GM23248 (cell line): ENCODE results near the gene CFAP157. TPM values are rescaled to one million over a fixed set of nuclear protein-coding genes. Genes with fewer than 3 reads are reported as not detected.
A peak's percentile ranks its signal among the peaks of the same experiment; 100 is the strongest.

Source experiments
- DNase-seq: peaks from one replicate; pipeline ENCODE4 v3.0.0-alpha.2; 2015
- H2AFZ ChIP-seq: fragments of 200-600 bp; sonication (generic); 2 replicates; pipeline ENCODE4 v1.6.1; 2016; ENCODE audit warnings: antibody characterized with exemption
- H3F3A ChIP-seq: fragments of 200-600 bp; sonication (generic); 2 replicates; pipeline ENCODE4 v1.6.1; 2016; ENCODE audit warnings: mild to moderate bottlenecking, antibody characterized with exemption, mixed run types; ENCODE audit not compliant: insufficient read depth
- H3K27ac ChIP-seq: fragments of 200-600 bp; sonication (generic); 2 replicates; pipeline ENCODE4 v1.5.1; 2016; ENCODE audit warnings: mild to moderate bottlenecking
- H3K27me3 ChIP-seq: fragments of 200-600 bp; sonication (generic); replicated peaks from 2 replicates; pipeline ENCODE4 v1.6.1; 2016; ENCODE audit warnings: mild to moderate bottlenecking; ENCODE audit not compliant: insufficient read depth
- H3K36me3 ChIP-seq: fragments of 200-600 bp; sonication (generic); 2 replicates; pipeline ENCODE4 v1.6.1; 2016; ENCODE audit warnings: low read depth, mild to moderate bottlenecking
- H3K4me1 ChIP-seq: fragments of 200-600 bp; sonication (generic); 2 replicates; pipeline ENCODE4 v1.6.1; 2016; ENCODE audit warnings: mild to moderate bottlenecking; ENCODE audit not compliant: insufficient read depth
- H3K4me2 ChIP-seq: fragments of 200-600 bp; sonication (generic); one replicate; pipeline ENCODE4 v1.6.1; 2016; ENCODE audit warnings: mild to moderate bottlenecking; ENCODE audit not compliant: unreplicated experiment
- H3K4me3 ChIP-seq: fragments of 200-600 bp; sonication (generic); 2 replicates; pipeline ENCODE4 v1.5.1; 2016; ENCODE audit warnings: mild to moderate bottlenecking
- H3K79me2 ChIP-seq: fragments of 200-600 bp; sonication (generic); 2 replicates; pipeline ENCODE4 v1.6.1; 2016; ENCODE audit warnings: mild to moderate bottlenecking; ENCODE audit not compliant: insufficient read depth
- H3K9ac ChIP-seq: fragments of 200-600 bp; sonication (generic); 2 replicates; pipeline ENCODE4 v1.6.1; 2016; ENCODE audit warnings: mild to moderate bottlenecking
- H3K9me2 ChIP-seq: fragments of 200-600 bp; sonication (generic); 2 replicates; pipeline ENCODE4 v1.6.1; 2016; ENCODE audit warnings: mixed run types, mild to moderate bottlenecking, moderate library complexity; ENCODE audit not compliant: insufficient read depth
- H3K9me3 ChIP-seq: fragments of 200-600 bp; sonication (generic); one replicate; pipeline ENCODE4 v1.6.1; 2017; ENCODE audit warnings: low read depth
- H4K20me1 ChIP-seq: fragments of 200-600 bp; sonication (generic); 2 replicates; pipeline ENCODE4 v1.6.0; 2016; ENCODE audit not compliant: insufficient read depth
- EZH2 ChIP-seq: fragments of 200-600 bp; sonication (generic); IDR thresholded peaks from 2 replicates; pipeline ENCODE4 v1.6.1; 2018; ENCODE audit warnings: antibody characterized with exemption, mild to moderate bottlenecking; ENCODE audit not compliant: insufficient read depth, poor library complexity, severe bottlenecking
- EZH2phosphoT487 ChIP-seq: fragments of 200-600 bp; sonication (generic); IDR thresholded peaks from 2 replicates; pipeline ENCODE4 v1.6.1; 2018; ENCODE audit warnings: antibody characterized with exemption, moderate library complexity, mild to moderate bottlenecking, low read depth; ENCODE audit not compliant: insufficient read depth
- WGBS, 2 experiments: methylation state at CpG; one replicate each; pipeline ENCODE4 v1.1.6; 2015 to 2017; ENCODE audit warnings: low lambda C conversion rate in 2 of 2, low coverage in 1 of 2; ENCODE audit errors: missing lambda C conversion rate in 2 of 2; 5-methylcytosine and 5-hydroxymethylcytosine counted together
- in situ Hi-C: fragments of 300-500 bp; cut with MboI; formaldehyde crosslinking; loops from 2 replicates; pipeline ENCODE4 v1.15.0; 2020
- polyA plus RNA-seq: library from polyadenylated mRNA; unstranded; fragments of >200 nt; fragmentation: Nextera tagmentation; extraction: Ambion mirVana; gene quantifications from 2 replicates; pipeline ENCODE4 v1.2.1, GENCODE V29; 2016
- total RNA-seq: library from RNA; depleted of rRNA; stranded (reverse); fragments of >200 nt; shearing (Covaris generic); gene quantifications from 2 replicates; pipeline ENCODE4 v1.2.3, GENCODE V29; 2014

The CFAP157 gene
- total and polyA plus RNA-seq, 2 experiments from 2014 or later, result 0.55 TPM; not detected in 1

DNA sequence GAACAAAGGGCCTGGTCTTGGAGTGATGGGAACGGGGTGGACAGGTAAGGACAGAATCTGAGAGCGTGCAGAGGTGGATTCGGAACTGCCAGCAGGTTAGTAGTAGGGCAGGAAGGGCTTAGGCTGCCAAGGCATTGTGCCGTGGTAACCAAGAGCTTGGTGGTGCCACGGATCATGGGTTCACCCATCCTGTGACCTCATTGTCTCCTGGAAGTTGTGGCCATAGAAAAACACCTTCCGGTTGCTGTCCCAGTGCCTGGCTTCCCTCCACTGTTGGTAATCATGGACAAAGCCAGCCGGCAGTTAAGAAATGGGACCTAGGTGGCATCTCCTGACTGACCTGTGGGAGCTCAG is 42.5 kb upstream of the CFAP157 start:
- no peak overlapping the region for H3K4me2 ChIP-seq
- H3K4me1 ChIP-seq, result no peaks in the 10 kb centered on the region
- no peaks in the 10 kb centered on the region for H3K9me2 ChIP-seq
- no peak overlapping the region for H3K27ac ChIP-seq
- H3K9ac ChIP-seq, result no peak overlapping the region
- H4K20me1 ChIP-seq, result no peaks in the 10 kb centered on the region
- no peak for TF ChIP-seq EZH2phosphoT487
- no peak for TF ChIP-seq EZH2
- peaks cover 41% of the 10 kb centered on the region for H3K36me3 ChIP-seq
- no peak for DNase-seq
- H3F3A ChIP-seq, result no peaks in the 10 kb centered on the region; the same call in 1 of the 2 replicates
- H3K4me3 ChIP-seq, result no peak overlapping the region
- H3K9me3 ChIP-seq, result no peaks in the 10 kb centered on the region
- in situ Hi-C loops, result no loop called here
- WGBS, 2 experiments, result 77 to 78% methylated on average over 7 of the region's 7 CpGs
- no peaks in the 10 kb centered on the region for H3K79me2 ChIP-seq
- H2AFZ ChIP-seq, result no peak overlapping the region
- H3K27me3 ChIP-seq, result no peaks in the 10 kb centered on the region

DNA sequence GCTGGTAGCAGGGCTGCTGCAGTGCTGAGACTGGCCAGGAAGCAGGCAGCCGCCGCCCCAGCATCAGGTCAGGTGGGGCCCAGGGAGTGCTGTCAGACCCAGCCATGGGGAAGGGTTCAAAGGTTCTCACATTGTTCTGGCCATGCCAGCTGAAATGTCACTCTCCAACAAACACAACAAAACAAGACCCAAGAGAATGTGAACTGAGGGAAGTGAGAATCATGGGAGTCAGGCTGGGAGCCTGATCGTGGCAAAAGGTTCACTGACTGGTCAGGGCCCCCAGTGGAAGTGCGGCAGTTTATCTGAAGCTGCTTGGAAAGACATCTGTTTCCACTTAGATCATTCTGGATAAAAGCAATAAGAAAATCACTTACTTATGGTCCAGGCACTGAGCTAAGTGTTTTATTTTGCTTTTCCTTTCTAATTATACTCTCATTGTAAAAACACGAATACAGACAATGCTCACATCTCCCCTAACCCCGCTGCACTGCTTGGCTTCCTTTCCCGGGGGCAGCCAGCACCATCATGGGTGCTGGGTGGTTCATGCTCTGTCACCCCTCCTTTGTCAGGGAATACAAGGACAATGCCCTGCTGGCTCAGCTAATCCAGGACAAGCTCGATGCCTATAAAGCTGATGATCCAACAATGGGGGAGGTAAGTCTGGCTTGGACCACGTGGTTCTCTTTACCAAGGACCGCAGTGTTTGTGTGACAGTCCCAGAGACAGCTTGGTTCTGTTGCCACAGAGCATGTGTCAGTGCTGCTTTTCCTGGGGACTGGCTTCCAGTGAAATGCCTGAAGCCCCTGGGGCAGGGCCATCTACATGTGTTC is 41.9 kb upstream of the CFAP157 start:
- Histone ChIP-seq H4K20me1 (no peaks in the 10 kb centered on the region), H3K9ac (no peak overlapping the region), H3F3A (no peaks in the 10 kb centered on the region; the same call in 1 of the 2 replicates), H3K9me3 (no peaks in the 10 kb centered on the region), H3K27ac (no peak overlapping the region), H3K4me1 (no peaks in the 10 kb centered on the region), H3K79me2 (no peaks in the 10 kb centered on the region), H3K9me2 (no peaks in the 10 kb centered on the region), H2AFZ (no peak overlapping the region), H3K36me3 (peaks cover 39% of the 10 kb centered on the region), H3K27me3 (no peaks in the 10 kb centered on the region), H3K4me2 (no peak overlapping the region), H3K4me3 (no peak overlapping the region)
- TF ChIP-seq EZH2phosphoT487 (no peak), EZH2 (no peak)
- peak; percentile 53 for DNase-seq
- in situ Hi-C loops, result no loop called here
- WGBS, 2 experiments, result 20 to 22% methylated on average over 10 of the region's 10 CpGs

DNA sequence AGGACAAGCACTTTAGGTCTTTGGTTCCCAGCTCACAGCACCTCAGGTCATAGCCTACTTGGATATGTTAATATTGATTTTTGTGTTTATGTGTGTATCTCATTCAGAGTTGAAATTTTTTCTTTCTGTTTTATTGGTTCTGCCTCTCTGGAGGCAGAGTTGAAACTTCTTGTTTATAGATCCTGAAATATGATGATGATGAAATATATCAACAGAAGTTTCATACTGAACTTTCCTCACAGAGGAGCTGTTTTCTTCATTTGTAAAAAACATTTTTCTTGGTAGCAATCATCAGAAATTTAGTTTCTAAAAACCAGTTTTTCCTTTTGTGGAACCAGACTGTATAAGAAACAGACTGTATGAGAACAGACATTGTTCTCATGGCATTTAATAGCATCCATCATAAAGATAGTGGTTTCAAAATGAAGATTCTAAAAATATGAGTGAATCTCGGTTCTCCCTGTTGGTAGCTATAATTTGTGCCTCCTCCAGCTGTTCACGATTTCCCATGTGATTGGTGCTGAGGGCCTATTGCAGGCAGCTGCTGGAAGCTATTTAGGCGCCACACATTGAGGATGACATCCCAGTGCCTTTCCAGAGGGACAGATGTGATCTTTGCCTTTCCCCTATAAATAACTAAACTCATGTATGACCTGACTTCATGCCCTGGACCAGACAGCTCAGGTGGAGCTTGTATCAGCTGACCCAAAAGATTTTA is 39.5 kb upstream of the CFAP157 start:
- H3K9me2 ChIP-seq, result no peaks in the 10 kb centered on the region
- H4K20me1 ChIP-seq, result no peaks in the 10 kb centered on the region
- H3K4me1 ChIP-seq, result no peaks in the 10 kb centered on the region
- no peak overlapping the region for H3K4me3 ChIP-seq
- 69 to 70% methylated on average over 3 of the region's 3 CpGs for WGBS, 2 experiments
- H3K4me2 ChIP-seq, result no peak overlapping the region
- DNase-seq, result no peak
- H3K27ac ChIP-seq, result no peak overlapping the region
- peaks cover 35% of the 10 kb centered on the region for H3K36me3 ChIP-seq
- H3K9ac ChIP-seq, result no peak overlapping the region
- no peak for TF ChIP-seq EZH2phosphoT487
- no peaks in the 10 kb centered on the region for H3K79me2 ChIP-seq
- no peaks in the 10 kb centered on the region; the same call in 1 of the 2 replicates for H3F3A ChIP-seq
- H2AFZ ChIP-seq, result no peak overlapping the region
- in situ Hi-C loops, result no loop called here
- H3K9me3 ChIP-seq, result no peaks in the 10 kb centered on the region
- no peaks in the 10 kb centered on the region for H3K27me3 ChIP-seq

DNA sequence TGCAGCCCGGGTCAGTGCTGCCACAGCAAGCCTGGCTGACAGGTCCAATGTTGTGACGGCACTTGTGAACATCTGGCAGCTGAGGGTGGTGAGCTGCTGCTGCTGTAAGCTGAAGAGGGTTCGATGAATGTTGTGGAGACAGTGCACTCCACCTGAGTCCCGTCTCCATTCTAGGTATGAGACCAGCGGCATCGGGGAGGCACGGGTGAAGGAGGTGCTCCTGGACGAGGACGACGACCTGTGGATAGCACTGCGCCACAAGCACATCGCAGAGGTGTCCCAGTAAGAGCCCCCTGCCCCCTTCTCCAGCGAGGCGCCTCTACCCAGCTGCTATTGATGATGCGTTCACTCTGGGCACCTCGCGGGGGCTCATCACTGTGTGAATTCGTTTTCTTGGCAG is 38.9 kb upstream of the CFAP157 start:
- Histone ChIP-seq H3K9me3 (no peaks in the 10 kb centered on the region), H3K27me3 (no peaks in the 10 kb centered on the region), H3K4me1 (no peaks in the 10 kb centered on the region), H3K9ac (no peak overlapping the region), H3K9me2 (no peaks in the 10 kb centered on the region), H3K27ac (no peak overlapping the region), H3F3A (no peaks in the 10 kb centered on the region; the same call in 1 of the 2 replicates), H2AFZ (no peak overlapping the region), H3K36me3 (peaks cover 30% of the 10 kb centered on the region), H3K4me2 (no peak overlapping the region), H4K20me1 (no peaks in the 10 kb centered on the region), H3K79me2 (no peaks in the 10 kb centered on the region), H3K4me3 (no peak overlapping the region)
- TF ChIP-seq EZH2, result no peak
- DNase-seq, result no peak
- WGBS, 2 experiments, result 81% methylated on average over 18 of the region's 18 CpGs
- in situ Hi-C loops, result no loop called here
